ENCODE measurements around the gene PPP2R5B.

The PPP2R5B gene

GRCh38 chr11:64890522-64890939 is 34.0 kb upstream of the PPP2R5B start:
- no peak for DNase-seq

- DNase-seq: no peak
Observed at GRCh38 chr11:64891215-64891848, 33.2 kb upstream of the PPP2R5B start.

GRCh38 chr11:64891880-64892279 is 32.6 kb upstream of the PPP2R5B start:
- DNase-seq: no peak

GRCh38 chr11:64892411-64892831 is 32.1 kb upstream of the PPP2R5B start:
- no peak for DNase-seq

- DNase-seq: no peak
Observed at GRCh38 chr11:64892838-64893193, 31.7 kb upstream of the PPP2R5B start.

- DNase-seq: no peak
Observed at GRCh38 chr11:64893194-64894069, 31.1 kb upstream of the PPP2R5B start.

GRCh38 chr11:64894070-64894811 is 30.2 kb upstream of the PPP2R5B start:
- peak; percentile 89 for DNase-seq

- no peak for DNase-seq
Observed at GRCh38 chr11:64894812-64895452, 29.6 kb upstream of the PPP2R5B start.

GRCh38 chr11:64896448-64897022 is 28.0 kb upstream of the PPP2R5B start:
- no peak for DNase-seq

- DNase-seq: no peak
Observed at GRCh38 chr11:64897381-64898075, 27.0 kb upstream of the PPP2R5B start.

- DNase-seq: no peak
Observed at GRCh38 chr11:64898076-64898445, 26.4 kb upstream of the PPP2R5B start.

- no peak for DNase-seq
Observed at GRCh38 chr11:64898541-64898940, 25.9 kb upstream of the PPP2R5B start.

GRCh38 chr11:64900263-64900678 is 24.2 kb upstream of the PPP2R5B start:
- DNase-seq: peak; percentile 63

- no peak for DNase-seq
Observed at GRCh38 chr11:64900774-64901173, 23.7 kb upstream of the PPP2R5B start.

GRCh38 chr11:64902102-64902900 is 22.2 kb upstream of the PPP2R5B start:
- DNase-seq: no peak

GRCh38 chr11:64903291-64903833 is 21.1 kb upstream of the PPP2R5B start:
- no peak for DNase-seq

- DNase-seq: no peak
Observed at GRCh38 chr11:64905516-64906313, 18.8 kb upstream of the PPP2R5B start.

- no peak for DNase-seq
Observed at GRCh38 chr11:64906314-64906635, 18.2 kb upstream of the PPP2R5B start.

- DNase-seq: no peak
Observed at GRCh38 chr11:64908766-64909165, 15.7 kb upstream of the PPP2R5B start.

- no peak for DNase-seq
Observed at GRCh38 chr11:64909653-64910343, 14.7 kb upstream of the PPP2R5B start.
